GM20431 (cell line): ENCODE measurements around the gene SAMHD1.
"Not testable (repeated sequence)": the region's sequence is repeated elsewhere in the genome, so short reads cannot be mapped to it uniquely, and the experiment has no call there.

ENCODE experiments used
- in situ Hi-C: fragments of 300-500 bp; cut with MseI, MboI; formaldehyde crosslinking; loops from one replicate; pipeline ENCODE4 v1.15.0; 2020; ENCODE audit warnings: low sequenced_read_pairs; ENCODE audit not compliant: unreplicated experiment

The SAMHD1 gene

GRCh38 chr20:36859700-36860330 lies 91.7 kb downstream of the SAMHD1 start:
- in situ Hi-C loops: no loop called here

DNA sequence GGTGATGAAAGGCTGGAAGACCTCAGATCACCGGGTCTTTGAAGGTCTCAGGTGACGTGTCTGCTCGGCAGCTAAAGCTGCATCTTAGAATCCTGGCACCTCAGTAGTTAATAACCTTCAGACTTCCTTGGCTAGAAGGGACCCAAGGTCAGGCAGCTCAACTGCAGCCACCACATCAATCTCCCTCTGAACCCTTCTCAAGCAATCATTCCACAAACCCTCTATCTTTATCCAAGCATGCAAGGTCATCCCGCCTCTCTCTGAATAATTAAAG lies 92.3 kb downstream of the SAMHD1 start:
- in situ Hi-C loops: no loop called here

DNA sequence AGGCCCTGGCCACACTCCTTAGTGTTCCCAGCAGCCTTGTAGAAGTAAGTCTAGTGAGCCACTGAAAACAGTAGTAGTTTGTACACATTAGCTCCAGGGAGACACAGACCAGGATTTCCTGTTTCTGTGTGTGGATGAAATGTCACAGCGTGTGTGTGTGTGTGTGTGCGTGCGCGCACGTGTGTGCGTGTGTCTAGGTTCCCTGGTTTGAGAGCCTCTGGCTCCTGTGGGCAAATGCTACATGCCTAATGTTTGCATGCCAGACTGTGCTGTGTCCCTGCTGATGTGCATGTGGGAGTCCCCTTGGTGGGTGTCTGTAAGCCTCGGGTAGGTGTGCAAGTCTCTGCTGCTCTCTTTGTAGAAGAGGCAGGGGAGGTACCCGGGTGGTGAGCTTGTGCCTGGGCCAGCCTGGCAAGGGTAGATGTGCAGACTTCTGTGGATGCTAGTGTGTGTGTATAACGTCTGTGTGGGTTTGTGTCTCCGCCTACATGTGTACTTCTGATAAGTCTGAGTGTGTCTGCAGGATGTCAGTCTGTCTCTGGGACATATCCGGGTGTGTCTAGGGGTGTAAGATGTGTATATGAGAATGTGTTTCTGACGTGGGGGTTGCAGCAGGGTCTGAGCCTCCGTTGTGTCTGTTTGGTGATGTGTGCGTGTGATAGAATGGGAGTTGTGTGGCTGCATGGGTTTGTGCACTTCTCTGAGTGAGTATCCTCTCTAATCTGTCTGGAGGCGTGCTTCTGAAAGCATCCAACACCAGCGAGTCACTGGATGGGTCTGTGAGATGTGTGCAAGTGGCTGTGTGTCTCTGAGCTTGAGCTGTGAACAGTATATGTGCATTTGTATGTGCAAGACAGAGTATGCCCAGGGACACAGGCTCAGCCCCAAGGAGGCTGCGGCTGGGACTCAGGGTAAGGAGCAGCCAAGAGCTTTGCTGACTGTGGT lies 94.5 kb downstream of the SAMHD1 start:
- in situ Hi-C loops: no loop called here

- in situ Hi-C loops: no loop called here
Measured at GRCh38 chr20:36856195-36856594, 95.3 kb downstream of the SAMHD1 start.

- in situ Hi-C loops: no loop called here
Measured at GRCh38 chr20:36855241-36855657, 96.3 kb downstream of the SAMHD1 start.

DNA sequence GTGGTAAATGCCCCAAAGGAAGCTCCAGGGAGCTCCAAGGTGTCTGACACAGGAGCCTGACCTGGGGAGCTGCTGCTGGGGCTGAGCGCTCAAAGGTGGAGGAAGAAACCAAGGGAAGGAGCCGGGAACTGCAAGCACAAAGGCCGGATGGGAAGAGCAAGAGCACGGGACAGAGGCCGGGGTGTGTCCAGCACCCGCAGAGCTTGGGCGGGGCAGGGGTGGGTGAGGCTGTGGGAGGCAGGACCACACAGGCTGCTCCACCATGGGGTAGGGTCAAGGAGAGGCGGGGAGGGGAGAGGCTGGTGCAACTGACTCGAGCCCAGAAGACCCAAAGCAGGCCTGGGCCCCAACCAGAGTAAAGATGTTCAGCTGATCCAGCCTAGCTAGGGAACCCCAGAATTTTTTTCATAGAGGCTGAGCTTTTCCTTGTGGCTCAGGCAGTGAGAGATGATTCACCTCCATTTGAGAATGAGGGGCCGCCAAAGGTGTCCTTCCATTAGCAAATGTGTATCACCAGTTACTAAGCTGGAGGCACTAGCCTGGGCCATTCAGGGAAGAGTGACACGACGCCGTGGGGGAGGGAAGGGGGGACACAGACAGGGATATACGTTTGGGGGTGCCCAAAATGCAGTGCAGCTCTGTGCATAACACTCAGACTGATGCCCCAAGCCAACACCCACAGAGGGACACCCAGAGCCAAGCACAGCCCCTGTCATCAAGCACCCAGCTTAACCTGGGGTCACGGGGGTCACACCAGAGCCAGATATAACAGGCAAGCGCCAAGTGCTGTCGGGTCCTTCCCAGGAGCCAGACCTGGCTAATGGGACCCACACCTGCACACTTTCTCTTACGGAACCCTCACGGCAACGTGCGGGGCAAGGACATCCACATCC lies 96.9 kb downstream of the SAMHD1 start:
- in situ Hi-C loops: no loop called here

DNA sequence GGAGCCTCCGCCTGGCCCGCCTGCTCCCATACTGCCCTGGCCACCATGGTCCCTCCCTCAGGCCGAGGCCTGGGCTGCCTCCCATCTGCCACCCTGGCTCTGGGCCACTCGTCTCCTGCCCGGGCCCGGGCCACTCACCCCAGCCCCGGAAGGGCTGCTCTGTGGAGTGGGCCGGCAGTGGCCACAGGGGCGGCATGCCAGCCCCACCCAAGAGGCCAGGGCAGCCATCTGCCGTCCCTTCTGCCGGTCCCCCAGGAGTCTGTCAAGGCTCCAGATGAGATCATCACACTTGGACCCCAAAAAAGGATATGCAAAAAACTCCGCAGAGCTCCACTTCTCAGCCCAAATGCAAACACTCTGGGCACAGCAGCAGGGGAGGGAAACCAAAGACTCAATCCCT lies 99.3 kb downstream of the SAMHD1 start:
- in situ Hi-C loops: no loop called here

- in situ Hi-C loops: no loop called here
Measured at GRCh38 chr20:36851490-36851889, 100.0 kb downstream of the SAMHD1 start.

DNA sequence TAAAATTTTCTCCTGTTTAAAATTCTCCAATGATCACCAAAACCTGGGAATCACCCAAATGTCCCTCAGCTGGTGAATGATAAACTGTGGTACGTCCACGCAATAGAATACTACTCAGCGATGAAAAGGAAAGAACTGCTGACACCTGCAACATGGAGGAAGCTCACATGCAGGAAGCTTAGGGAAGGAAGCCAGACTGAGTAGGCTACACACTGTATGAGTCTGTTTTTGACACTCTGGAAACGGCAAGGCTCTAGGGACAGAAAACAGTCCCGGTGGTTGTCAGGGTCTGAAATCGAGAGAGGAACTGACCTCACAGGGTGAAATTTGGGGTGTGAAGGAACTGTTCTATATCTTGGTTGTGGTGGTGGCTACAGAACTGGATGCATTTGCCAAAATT lies 100.7 kb downstream of the SAMHD1 start:
- in situ Hi-C loops: no loop called here

- in situ Hi-C loops: no loop called here
Measured at GRCh38 chr20:36849333-36850065, 102.0 kb downstream of the SAMHD1 start.

GRCh38 chr20:36848677-36849076 lies 102.8 kb downstream of the SAMHD1 start:
- in situ Hi-C loops: no loop called here

DNA sequence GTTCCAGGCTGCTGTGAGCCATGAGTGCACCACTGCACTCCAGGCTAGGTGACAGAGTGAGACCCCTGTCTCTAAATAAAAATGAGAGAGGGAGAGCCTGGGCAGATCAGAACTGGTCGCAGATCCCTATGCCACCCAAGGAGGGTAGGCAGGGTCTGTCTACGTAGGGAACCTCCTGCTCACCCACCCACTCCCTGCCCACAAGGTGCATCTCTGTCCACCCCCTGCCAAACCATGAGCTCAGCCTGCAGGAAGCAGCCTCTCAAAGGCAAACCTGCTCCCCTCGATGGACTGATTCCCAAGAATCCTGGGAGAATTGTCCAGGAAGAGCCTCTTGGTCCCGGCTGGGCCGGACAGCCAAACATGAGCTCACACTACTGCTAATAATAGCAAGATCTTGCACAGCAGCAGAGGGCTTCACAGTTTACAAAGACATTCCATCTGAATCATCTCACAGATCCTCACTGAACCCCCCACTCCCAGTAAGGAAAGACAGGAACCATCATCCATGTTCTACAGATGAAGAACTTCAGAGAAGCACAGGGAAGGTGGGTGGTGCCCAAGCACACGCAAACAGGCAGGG lies 103.3 kb downstream of the SAMHD1 start:
- in situ Hi-C loops: no loop called here

DNA sequence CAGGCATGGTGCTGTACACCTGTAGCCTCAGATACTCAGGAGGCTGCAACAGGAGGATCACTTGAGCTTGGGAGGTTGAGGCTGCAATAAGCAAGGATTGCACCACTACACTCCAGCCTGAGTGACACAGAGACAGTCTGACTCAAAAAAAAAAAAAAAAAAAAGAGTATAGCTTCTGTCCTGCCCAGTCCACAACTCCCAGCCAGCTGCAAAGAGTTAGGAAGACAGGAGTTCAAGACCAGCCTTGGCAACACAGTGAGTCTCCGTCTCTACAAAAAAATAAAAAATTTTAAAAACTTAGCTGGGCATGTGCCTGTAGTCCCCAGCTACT lies 103.8 kb downstream of the SAMHD1 start:
- in situ Hi-C loops: no loop called here

DNA sequence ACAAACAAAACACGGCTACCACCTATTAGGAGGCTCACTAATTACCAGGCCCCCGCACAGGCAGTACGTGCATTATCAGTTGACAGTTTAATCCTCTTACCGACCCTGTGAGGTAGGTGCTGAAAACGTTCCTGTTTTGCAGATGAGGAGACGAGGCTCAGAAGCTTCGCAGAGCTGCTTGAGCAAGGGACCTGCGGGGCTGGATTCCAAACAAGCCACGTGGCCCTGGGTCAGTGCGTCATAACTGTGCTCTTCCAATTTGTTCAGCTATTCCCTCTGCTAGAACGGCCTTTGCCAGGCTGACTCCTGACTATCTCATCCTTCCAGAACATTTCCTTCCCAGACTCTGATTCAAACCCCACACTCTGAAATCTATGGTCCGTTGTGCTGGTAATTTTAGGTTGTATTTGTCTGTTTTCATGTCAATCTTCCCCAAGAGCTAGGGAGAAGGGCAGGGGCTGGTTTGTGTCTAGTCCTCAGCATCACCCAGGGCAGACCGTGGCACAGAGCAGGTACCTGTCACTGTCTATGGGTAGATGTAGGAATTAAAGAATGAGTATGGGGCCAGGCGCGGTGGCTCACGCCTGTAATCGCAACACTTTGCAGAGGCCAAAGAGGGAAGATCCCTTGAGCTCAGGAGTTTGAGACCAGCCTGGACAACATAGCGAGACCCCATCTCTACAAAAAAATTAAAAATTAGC lies 104.3 kb downstream of the SAMHD1 start:
- in situ Hi-C loops: no loop called here

DNA sequence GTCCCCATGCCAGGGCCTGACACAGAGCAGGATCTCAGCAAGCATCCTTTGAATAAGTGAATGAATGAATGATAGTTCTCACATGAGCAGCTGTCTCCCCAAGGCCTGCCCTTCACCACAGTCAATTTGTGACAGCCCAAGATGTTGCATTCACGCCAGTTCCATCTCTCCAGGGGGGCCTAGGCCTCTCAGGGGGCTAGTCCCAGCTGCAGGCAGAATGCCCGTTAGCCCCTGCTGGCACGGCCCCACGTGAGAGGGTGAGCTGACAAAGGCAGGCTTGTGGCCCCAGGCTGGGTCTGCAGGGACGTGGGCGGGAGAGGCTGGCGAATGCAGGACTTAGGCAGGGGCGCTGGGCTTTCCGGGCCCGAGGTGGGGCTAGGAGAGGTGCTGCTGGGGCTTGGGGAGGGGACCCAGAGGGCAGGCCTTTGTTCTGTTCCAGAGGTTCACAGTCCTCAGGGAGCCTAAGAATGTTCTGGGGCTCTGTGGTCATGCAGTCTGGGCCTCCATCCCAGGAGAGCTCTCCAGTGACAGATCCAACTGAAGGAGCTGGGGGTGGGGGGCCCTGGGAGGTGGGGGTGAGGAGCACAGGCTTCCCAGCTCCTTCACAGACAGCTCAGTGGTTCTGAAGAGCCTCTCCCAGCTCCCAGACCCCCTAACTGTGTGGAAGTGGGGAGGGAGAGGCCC lies 106.1 kb downstream of the SAMHD1 start:
- in situ Hi-C loops: no loop called here

DNA sequence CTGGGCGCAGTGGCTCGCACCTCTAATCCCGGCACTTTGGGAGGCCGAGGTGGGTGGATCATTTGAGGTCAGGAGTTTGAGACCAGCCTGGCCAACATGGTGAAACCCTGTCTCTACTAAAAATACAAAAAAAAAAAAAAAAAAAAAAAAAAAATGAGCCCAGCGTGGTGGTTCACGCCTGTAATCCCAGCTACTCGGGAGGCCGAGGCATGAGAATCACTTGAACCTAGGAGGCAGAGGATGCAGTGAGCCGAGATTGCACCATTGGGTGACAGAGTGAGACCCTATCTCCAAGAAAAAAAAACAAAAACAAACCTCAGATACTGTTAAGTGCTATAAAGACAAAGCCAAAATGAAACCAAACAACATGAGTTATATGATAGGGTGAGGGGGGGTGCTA lies 110.5 kb downstream of the SAMHD1 start:
- in situ Hi-C loops: not testable (repeated sequence)
